HCT116 (cell line): ENCODE results near the gene EYA4. TPM values are rescaled to one million over a fixed set of nuclear protein-coding genes. Genes with fewer than 3 reads are reported as not detected.

Experiments used
- ATAC-seq: fragments of 200-7000 bp; cut with Tn5 transposase; 2 replicates; pipeline ENCODE4 v1.9.1; 2020; ENCODE audit warnings: mild to moderate bottlenecking, moderate library complexity
- BruUV-seq: library from RNA; stranded (reverse); fragments of 400-500 nt; replicated peaks from 2 replicates; lab custom pipeline; 2021; lab: Mats Ljungman, UMichigan
- CTCF ChIA-PET: fragments of 300-600 bp; sonication (Branson Sonifier 250); formaldehyde crosslinking; loops from one replicate; lab custom pipeline; 2021; ENCODE audit warnings: antibody characterized with exemption; lab: Charles Lee
- POLR2A ChIA-PET: fragments of 300-600, 350-600 bp; sonication (Branson Sonifier 250); formaldehyde crosslinking; loops from one replicate; lab custom pipeline; 2021; ENCODE audit warnings: antibody characterized with exemption; lab: Charles Lee
- RAD21 ChIA-PET, 2 experiments: fragments of 300-600 bp; sonication (Branson Sonifier 250); formaldehyde crosslinking; loops; one replicate each; lab custom pipeline; 2023; ENCODE audit warnings: low total read pairs in 2 of 2; ENCODE audit not compliant: uncharacterized antibody in 2 of 2, unreplicated experiment in 2 of 2, low non-redundant PET in 1 of 2; lab: Charles Lee
- DNase-seq: peaks from one replicate; pipeline ENCODE4 v3.0.0-alpha.2; 2010; ENCODE audit warnings: low read depth, low spot score
- H2AFZ ChIP-seq: fragments of 200-600 bp; shearing (Covaris generic), sonication (generic); 2 replicates; pipeline ENCODE4 v1.6.1; 2017; ENCODE audit warnings: low read depth, mixed run types, mixed read lengths, antibody characterized with exemption, low read length; ENCODE audit not compliant: poor library complexity, severe bottlenecking
- H3K27ac ChIP-seq: 2 replicates; pipeline ENCODE4 v1.5.1; 2012; ENCODE audit warnings: low read depth, low read length
- H3K27me3 ChIP-seq: fragments of 200-600 bp; sonication (generic); 2 replicates; pipeline ENCODE4 v1.6.1; 2016; ENCODE audit warnings: mixed run types, low read length, mixed read lengths; ENCODE audit not compliant: insufficient read depth
- H3K36me3 ChIP-seq, 2 experiments: fragments of 200-500 bp in 1 of 2; fragments of 200-600 bp in 1 of 2; sonication (Bioruptor generic) in 1 of 2; sonication (generic) in 1 of 2; 2 replicates each; pipeline versions ENCODE4 v1.5.1 to v1.6.1; 2014 to 2016; ENCODE audit warnings: low read length in 2 of 2, inconsistent platforms in 1 of 2, mixed read lengths in 1 of 2, mixed run types in 1 of 2; ENCODE audit not compliant: insufficient read depth in 2 of 2, control insufficient read depth in 1 of 2
- H3K4me1 ChIP-seq, 2 experiments: fragments of 200-600 bp in 1 of 2; sonication (generic) in 1 of 2; 2 replicates each; pipeline versions ENCODE4 v1.5.1 to v1.6.1; 2012 to 2017; ENCODE audit warnings: low read length in 2 of 2, inconsistent platforms in 1 of 2, mild to moderate bottlenecking in 1 of 2, mixed read lengths in 1 of 2, mixed run types in 1 of 2, moderate library complexity in 1 of 2; ENCODE audit not compliant: insufficient read depth in 2 of 2, control insufficient read depth in 1 of 2
- H3K4me2 ChIP-seq: fragments of 200-600 bp; sonication (generic); 2 replicates; pipeline ENCODE4 v1.6.1; 2017; ENCODE audit warnings: mixed run types, low read length, mixed read lengths
- H3K4me3 ChIP-seq, 2 experiments: fragments of 200-600 bp in 1 of 2; sonication (generic) in 1 of 2; replicated peaks in 1 of 2; 2 replicates each; pipeline ENCODE4 v1.5.1; 2011 to 2016; ENCODE audit warnings: low read length in 2 of 2, control low read depth in 1 of 2, low read depth in 1 of 2, mild to moderate bottlenecking in 1 of 2, mixed read lengths in 1 of 2, mixed run types in 1 of 2
- H3K79me2 ChIP-seq: fragments of 200-600 bp; sonication (generic); 2 replicates; pipeline ENCODE4 v1.6.1; 2017; ENCODE audit warnings: mild to moderate bottlenecking, mixed run types, low read length, moderate library complexity, mixed read lengths; ENCODE audit not compliant: insufficient read depth
- H3K9ac ChIP-seq: fragments of 200-600 bp; sonication (generic); 2 replicates; pipeline ENCODE4 v1.6.1; 2016; ENCODE audit warnings: low read length, mixed read lengths
- H3K9me2 ChIP-seq: fragments of 200-600 bp; sonication (generic), shearing (Covaris generic); 2 replicates; pipeline ENCODE4 v1.6.1; 2017; ENCODE audit warnings: mixed run types, mild to moderate bottlenecking, moderate library complexity; ENCODE audit not compliant: insufficient read depth
- H3K9me3 ChIP-seq, 2 experiments: fragments of 200-500 bp in 1 of 2; fragments of 200-600 bp in 1 of 2; sonication (Bioruptor generic) in 1 of 2; sonication (generic) in 1 of 2; 2 replicates each; pipeline ENCODE4 v1.6.1; 2014 to 2017; ENCODE audit warnings: low read length in 2 of 2, mixed read lengths in 2 of 2, inconsistent platforms in 1 of 2, low read depth in 1 of 2, mild to moderate bottlenecking in 1 of 2, mixed run types in 1 of 2, moderate library complexity in 1 of 2; ENCODE audit not compliant: control insufficient read depth in 1 of 2, insufficient read depth in 1 of 2
- H4K20me1 ChIP-seq: fragments of 200-600 bp; sonication (generic), shearing (Covaris generic); 2 replicates; pipeline ENCODE4 v1.6.1; 2017; ENCODE audit warnings: mixed run types, mild to moderate bottlenecking, moderate library complexity; ENCODE audit not compliant: insufficient read depth
- ELF1 ChIP-seq: IDR thresholded peaks from 2 replicates; pipeline ENCODE4 v1.6.1; 2012; ENCODE audit warnings: low read depth, borderline replicate concordance
- EZH2 ChIP-seq: fragments of 200-600 bp; sonication (generic); IDR thresholded peaks from 2 replicates; pipeline ENCODE4 v1.6.1; 2017; ENCODE audit warnings: antibody characterized with exemption, mixed run types
- EZH2phosphoT487 ChIP-seq: fragments of 200-600 bp; IDR thresholded peaks from 2 replicates; pipeline ENCODE4 v1.6.1; 2018; ENCODE audit warnings: antibody characterized with exemption, borderline replicate concordance
- JUND ChIP-seq: IDR thresholded peaks from 2 replicates; pipeline ENCODE4 v1.6.1; 2012
- MAX ChIP-seq: IDR thresholded peaks from 2 replicates; pipeline ENCODE4 v1.6.1; 2012
- POLR2A ChIP-seq: IDR thresholded peaks from 2 replicates; pipeline ENCODE4 v1.7.0; 2011; ENCODE audit warnings: borderline replicate concordance; ENCODE audit not compliant: insufficient read depth, insufficient read length; ENCODE audit errors: extremely low read depth
- POLR2AphosphoS5 ChIP-seq: IDR thresholded peaks from 2 replicates; pipeline ENCODE4 v1.6.1; 2011; ENCODE audit warnings: mild to moderate bottlenecking, low read depth, low read length, moderate library complexity
- RAD21 ChIP-seq: IDR thresholded peaks from 2 replicates; pipeline ENCODE4 v1.6.1; 2012; ENCODE audit warnings: low read depth, mild to moderate bottlenecking
- REST ChIP-seq: IDR thresholded peaks from 2 replicates; pipeline ENCODE4 v1.6.1; 2012; ENCODE audit warnings: low read depth
- SIN3A ChIP-seq: IDR thresholded peaks from 2 replicates; pipeline ENCODE4 v1.6.1; 2012; ENCODE audit warnings: low read depth
- SRF ChIP-seq: IDR thresholded peaks from 2 replicates; pipeline ENCODE4 v1.6.1; 2012; ENCODE audit warnings: low read depth
- ZBTB33 ChIP-seq: IDR thresholded peaks from 2 replicates; pipeline ENCODE4 v1.6.1; 2011; ENCODE audit warnings: mild to moderate bottlenecking, low read length, moderate library complexity; ENCODE audit not compliant: insufficient replicate concordance; ENCODE audit errors: extremely low read depth
- ZFX ChIP-seq: fragments of 450-650 bp; IDR thresholded peaks from 2 replicates; pipeline ENCODE4 v1.6.1; 2017
- intact Hi-C: fragments of 100-400 bp; cut with micrococcal nuclease; formaldehyde crosslinking; loops from 2 replicates; pipeline ENCODE4 v1.10.0; 2022
- total RNA-seq: library from RNA; stranded (reverse); gene quantifications from one replicate; pipeline ENCODE4 v1.2.1, GENCODE V29; 2021; ENCODE audit not compliant: unreplicated experiment
- TF ChIP-seq, protein P1 (sequence below): IDR thresholded peaks from 2 replicates; pipeline ENCODE4 v1.6.1; 2012

Gene EYA4
- total RNA-seq, 1 experiment from 2014 or later, result not detected

GRCh38 chr6:133390168-133390567 is 149.0 kb downstream of the EYA4 start:
- no peak for DNase-seq
- TF ChIP-seq SRF (no peak), POLR2AphosphoS5 (no peak), ZFX (no peak), MAX (no peak)
- TF ChIP-seq, all 23 proteins: peak for 0
- Histone ChIP-seq H3K9me2 (no peaks in the 10 kb centered on the region), H3K4me2 (no peak overlapping the region), H3K4me1 (no peaks in the 10 kb centered on the region), H2AFZ (no peak overlapping the region), H3K36me3 (no peaks in the 10 kb centered on the region), H3K9ac (no peak overlapping the region), H3K27me3 (peaks cover 15% of the 10 kb centered on the region; the same call in 1 of the 2 replicates), H4K20me1 (no peaks in the 10 kb centered on the region), H3K79me2 (no peaks in the 10 kb centered on the region), H3K4me3 (no peak overlapping the region), H3K27ac (no peak overlapping the region), H3K9me3 (no peaks in the 10 kb centered on the region)
- ChIA-PET CTCF (no interaction called here), POLR2A (no interaction called here), RAD21 (no interaction called here)
- no TSS peak for BruUV-seq
- ATAC-seq, result no peak
- intact Hi-C loops, result no loop called here

GRCh38 chr6:133392015-133392414 is 150.9 kb downstream of the EYA4 start:
- CTCF ChIA-PET, result no interaction called here
- Histone ChIP-seq H2AFZ (no peak overlapping the region), H3K79me2 (no peaks in the 10 kb centered on the region), H3K9me3 (no peaks in the 10 kb centered on the region), H3K9me2 (no peaks in the 10 kb centered on the region), H3K4me2 (no peak overlapping the region), H3K27me3 (peaks cover 15% of the 10 kb centered on the region; the same call in 1 of the 2 replicates), H3K4me3 (no peak overlapping the region), H3K9ac (no peak overlapping the region)
- intact Hi-C loops, result no loop called here
- no peak for ATAC-seq
- no TSS peak for BruUV-seq
- TF ChIP-seq POLR2A (no peak), JUND (no peak), ZBTB33 (no peak), ELF1 (no peak), MAX (no peak), EZH2phosphoT487 (no peak), EZH2 (no peak), POLR2AphosphoS5 (no peak), RAD21 (no peak), REST (no peak), SIN3A (no peak)
- TF ChIP-seq, protein P1, sequence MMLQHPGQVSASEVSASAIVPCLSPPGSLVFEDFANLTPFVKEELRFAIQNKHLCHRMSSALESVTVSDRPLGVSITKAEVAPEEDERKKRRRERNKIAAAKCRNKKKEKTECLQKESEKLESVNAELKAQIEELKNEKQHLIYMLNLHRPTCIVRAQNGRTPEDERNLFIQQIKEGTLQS, result no peak
- TF ChIP-seq, all 23 proteins: peak for 0
- no peaks in the 10 kb centered on the region for H4K20me1 ChIP-seq
- H3K27ac ChIP-seq, result no peak overlapping the region
- no peak for DNase-seq
- ChIA-PET POLR2A (no interaction called here), RAD21 (no interaction called here)
- H3K36me3 ChIP-seq, result no peaks in the 10 kb centered on the region
- H3K4me1 ChIP-seq, result no peaks in the 10 kb centered on the region
